Sigmoid colon (tissue), 7 donors: ENCODE data around the gene PRAMEF13. TPM values are rescaled to one million over a fixed set of nuclear protein-coding genes. Genes with fewer than 3 reads are reported as not detected.
"Not testable (repeated sequence)": the region's sequence is repeated elsewhere in the genome, so short reads cannot be mapped to it uniquely, and the experiment has no call there.

ENCODE experiments used
- DNase-seq: peaks from one replicate; pipeline ENCODE4 v3.0.0-alpha.2; 2019
- H3K27ac ChIP-seq, 4 donors: fragments of 200-600 bp; sonication (generic); one replicate each; pipeline ENCODE4 v1.5.1; 2016 to 2019; ENCODE audit warnings: mild to moderate bottlenecking in 1 of 4
- H3K27me3 ChIP-seq, 3 donors: fragments of 200-600 bp; sonication (generic); one replicate each; pipeline ENCODE4 v1.5.1; 2019; ENCODE audit warnings: mild to moderate bottlenecking in 1 of 3
- H3K36me3 ChIP-seq, 4 donors: fragments of 200-600 bp; sonication (generic); one replicate each; pipeline ENCODE4 v1.5.1; 2016 to 2019
- H3K4me1 ChIP-seq, 4 donors: fragments of 200-600 bp; sonication (generic); one replicate each; pipeline ENCODE4 v1.5.1; 2017 to 2019
- H3K4me3 ChIP-seq, 4 donors: fragments of 200-600 bp; sonication (generic); one replicate each; pipeline ENCODE4 v1.5.1; 2017 to 2019; ENCODE audit warnings: mild to moderate bottlenecking in 2 of 4, moderate library complexity in 1 of 4
- H3K9me3 ChIP-seq, 4 donors: fragments of 200-600 bp in 3 of 4; sonication (generic) in 3 of 4; one replicate each; pipeline versions ENCODE4 v1.5.1 to v1.6.1; 2013 to 2019
- WGBS, 2 donors: extraction: QIAGEN DNeasy Blood & Tissue Kit; methylation state at CpG; one replicate each; pipeline ENCODE4 v1.1.7; 2013; 5-methylcytosine and 5-hydroxymethylcytosine counted together
- intact Hi-C: fragments of 100-400 bp; cut with DNase I; formaldehyde crosslinking; loops from one replicate; pipeline ENCODE4 v1.15.1; 2023
- polyA plus RNA-seq, 3 donors: library from polyadenylated mRNA; stranded (reverse); fragments of 200-250 nt; gene quantifications; one replicate each; pipeline ENCODE4 v1.2.3, GENCODE V29; 2013
- total RNA-seq, 4 donors: library from RNA; depleted of rRNA; stranded (reverse); fragments of >200 nt; gene quantifications; one replicate each; pipeline ENCODE4 v1.1.0, GENCODE V29; 2016
- donor health status: healthy with polysubstance abuse.
- donor health status: Bipolar disorder and iron deficiency.
- donor health status: healthy.

Gene PRAMEF13
- total and polyA plus RNA-seq, 7 donors = not detected

- H3K4me3 ChIP-seq = not testable (repeated sequence)
Observed at GRCh38 chr1:13155909-13156308, 45.3 kb downstream of the PRAMEF13 start, which contains the start of gene PRAMEF26. Gene PRAMEF26, minus strand, starts transcription at chr1:13156009. Its CDS starts 2,914 bp downstream, at chr1:13153095.

More at GRCh38 chr1:13155909-13156308, 45.3 kb downstream of the PRAMEF13 start, which contains the start of gene PRAMEF26:
- DNase-seq, intact Hi-C loops, H3K27ac ChIP-seq, H3K4me1 ChIP-seq, H3K27me3 ChIP-seq, H3K9me3 ChIP-seq, H3K36me3 ChIP-seq: not testable (repeated sequence)
- WGBS, 2 donors = 67 to 100% methylated on average over 1 of the region's 5 CpGs

Other genes starting within 250 kb of the PRAMEF13 start
- not detected for gene PRAMEF27, start 144.8 kb downstream of the PRAMEF13 start, total RNA-seq
- gene PRAMEF27, start 144.8 kb downstream of the PRAMEF13 start, polyA plus RNA-seq = not detected
- gene HNRNPCL3, start 140.6 kb downstream of the PRAMEF13 start, total RNA-seq = not detected
- not detected for gene HNRNPCL3, start 140.6 kb downstream of the PRAMEF13 start, polyA plus RNA-seq
- gene PRAMEF25, start 130.6 kb downstream of the PRAMEF13 start, total RNA-seq = not detected
- gene PRAMEF25, start 130.6 kb downstream of the PRAMEF13 start, polyA plus RNA-seq = not detected
- gene HNRNPCL2, start 84.6 kb downstream of the PRAMEF13 start, total RNA-seq = not detected
- gene HNRNPCL2, start 84.6 kb downstream of the PRAMEF13 start, polyA plus RNA-seq = not detected
- gene PRAMEF26, start 45.4 kb downstream of the PRAMEF13 start, total RNA-seq = not detected
- not detected for gene PRAMEF26, start 45.4 kb downstream of the PRAMEF13 start, polyA plus RNA-seq
- not detected for gene HNRNPCL4, start 35.8 kb downstream of the PRAMEF13 start, total RNA-seq
- gene HNRNPCL4, start 35.8 kb downstream of the PRAMEF13 start, polyA plus RNA-seq = not detected
- not detected for gene PRAMEF9, start 29.6 kb downstream of the PRAMEF13 start, total RNA-seq
- not detected for gene PRAMEF9, start 29.6 kb downstream of the PRAMEF13 start, polyA plus RNA-seq
- not detected for gene PRAMEF18, start 24.7 kb upstream of the PRAMEF13 start, total RNA-seq
- gene PRAMEF18, start 24.7 kb upstream of the PRAMEF13 start, polyA plus RNA-seq = not detected
- gene PRAMEF5, start 52.8 kb upstream of the PRAMEF13 start, total RNA-seq = not detected
- not detected for gene PRAMEF5, start 52.8 kb upstream of the PRAMEF13 start, polyA plus RNA-seq
- gene PRAMEF8, start 83.7 kb upstream of the PRAMEF13 start, total RNA-seq = not detected
- gene PRAMEF8, start 83.7 kb upstream of the PRAMEF13 start, polyA plus RNA-seq = not detected
- not detected for gene PRAMEF33, start 102.1 kb upstream of the PRAMEF13 start, total RNA-seq
- gene PRAMEF33, start 102.1 kb upstream of the PRAMEF13 start, polyA plus RNA-seq = not detected
- not detected for gene PRAMEF15, start 114.2 kb upstream of the PRAMEF13 start, total RNA-seq
- not detected for gene PRAMEF15, start 114.2 kb upstream of the PRAMEF13 start, polyA plus RNA-seq
- not detected for gene PRAMEF14, start 145.7 kb upstream of the PRAMEF13 start, total RNA-seq
- gene PRAMEF14, start 145.7 kb upstream of the PRAMEF13 start, polyA plus RNA-seq = not detected
- gene PRAMEF19, start 170.5 kb upstream of the PRAMEF13 start, total RNA-seq = not detected
- gene PRAMEF19, start 170.5 kb upstream of the PRAMEF13 start, polyA plus RNA-seq = not detected
- not detected for gene PRAMEF17, start 188.2 kb upstream of the PRAMEF13 start, total RNA-seq
- gene PRAMEF17, start 188.2 kb upstream of the PRAMEF13 start, polyA plus RNA-seq = not detected
- gene PRAMEF20, start 209.0 kb upstream of the PRAMEF13 start, total RNA-seq = not detected
- gene PRAMEF20, start 209.0 kb upstream of the PRAMEF13 start, polyA plus RNA-seq = not detected